GM19395 (cell line): ENCODE results near the gene DYRK1A.

Source experiments
- ATAC-seq: cut with Tn5 transposase; IDR thresholded peaks from one replicate; pipeline ENCODE4 v1.9.1; 2021; ENCODE audit warnings: mild to moderate bottlenecking, moderate library complexity; ENCODE audit not compliant: unreplicated experiment

The DYRK1A gene

DNA sequence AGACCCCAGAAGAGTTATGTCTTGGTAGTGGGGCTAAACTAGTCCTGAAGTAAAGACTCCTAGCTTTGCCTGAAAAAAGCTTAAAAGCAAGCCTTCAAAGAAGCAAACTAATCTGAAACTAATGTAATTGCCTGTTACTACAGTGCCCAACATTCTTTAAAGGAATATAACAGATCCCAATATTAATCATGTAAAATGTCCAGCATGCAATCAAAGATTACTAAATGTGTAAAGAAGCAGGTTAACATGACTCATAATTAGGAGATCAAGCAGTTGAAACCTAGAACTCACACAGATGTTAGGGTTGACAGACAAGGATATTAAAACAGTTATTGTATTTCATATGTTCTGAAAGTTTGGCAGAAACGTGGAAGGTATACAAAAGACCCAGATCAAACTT lies 17.8 kb downstream of the DYRK1A start:
- no peak for ATAC-seq

DNA sequence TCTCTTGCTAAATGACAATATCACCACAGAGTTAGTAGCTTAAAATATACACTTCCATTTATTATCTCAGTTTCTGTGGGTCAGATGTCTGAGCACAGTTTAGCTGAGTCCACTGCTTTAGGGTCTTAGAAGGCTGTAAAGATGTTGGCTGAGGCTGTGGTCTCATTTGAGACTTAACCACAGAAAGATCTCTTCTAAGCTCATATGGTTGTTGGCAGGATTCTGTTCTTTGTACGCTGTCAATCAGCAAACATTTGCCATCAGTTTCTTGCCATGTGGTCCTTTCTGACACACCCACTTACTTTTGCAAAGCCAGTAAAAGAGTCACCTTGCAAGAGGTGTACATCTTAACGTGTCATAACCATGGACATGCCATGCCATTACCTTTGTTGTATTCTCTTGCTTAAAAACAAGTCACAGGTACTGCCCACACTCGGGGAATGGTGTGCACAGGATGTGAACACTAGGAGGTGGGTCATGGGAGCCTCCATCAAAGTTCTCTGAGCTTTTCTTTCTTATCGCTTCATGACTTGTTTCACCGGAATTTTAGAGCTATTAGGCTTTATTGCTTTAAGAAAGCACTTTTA lies 18.7 kb downstream of the DYRK1A start:
- ATAC-seq: no peak

DNA sequence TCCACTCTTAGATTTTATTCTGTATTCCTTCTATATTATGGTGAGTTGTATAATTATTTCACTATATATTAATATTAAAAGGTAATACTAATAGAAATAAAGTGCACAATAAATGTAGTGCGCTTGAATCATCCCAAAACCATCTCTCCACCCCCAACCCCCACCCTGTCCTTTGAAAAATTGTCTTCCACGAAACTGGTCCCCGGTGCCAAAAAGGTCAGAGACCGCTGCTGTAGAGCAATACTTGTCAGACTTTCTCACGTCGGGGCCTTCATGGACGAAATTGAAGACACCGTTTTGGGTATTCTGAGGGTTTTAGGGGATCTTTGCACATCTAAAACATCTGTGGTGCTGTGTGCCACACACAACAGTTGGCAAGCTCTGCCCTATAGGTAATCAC lies 19.6 kb downstream of the DYRK1A start:
- no peak for ATAC-seq

DNA sequence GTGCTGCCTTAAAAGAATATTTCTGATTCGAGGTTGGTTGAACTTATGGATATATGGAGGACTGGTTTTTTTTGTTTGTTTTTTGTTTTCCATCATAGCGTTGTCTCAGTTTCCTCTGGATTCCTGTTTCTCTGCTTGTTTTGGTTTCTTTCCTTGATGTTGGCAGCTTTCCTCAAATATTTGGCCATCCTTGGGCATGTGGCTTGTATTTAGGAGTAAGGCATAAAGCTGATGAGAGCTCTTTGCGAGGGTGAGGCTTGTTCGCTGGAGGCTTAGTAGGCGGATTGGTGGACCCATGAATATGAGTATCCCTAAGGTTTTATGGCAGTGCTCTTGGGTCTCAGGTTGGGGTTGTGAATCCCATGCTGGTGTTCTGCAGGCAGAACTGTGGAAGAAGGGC lies 22.9 kb downstream of the DYRK1A start:
- no peak for ATAC-seq

DNA sequence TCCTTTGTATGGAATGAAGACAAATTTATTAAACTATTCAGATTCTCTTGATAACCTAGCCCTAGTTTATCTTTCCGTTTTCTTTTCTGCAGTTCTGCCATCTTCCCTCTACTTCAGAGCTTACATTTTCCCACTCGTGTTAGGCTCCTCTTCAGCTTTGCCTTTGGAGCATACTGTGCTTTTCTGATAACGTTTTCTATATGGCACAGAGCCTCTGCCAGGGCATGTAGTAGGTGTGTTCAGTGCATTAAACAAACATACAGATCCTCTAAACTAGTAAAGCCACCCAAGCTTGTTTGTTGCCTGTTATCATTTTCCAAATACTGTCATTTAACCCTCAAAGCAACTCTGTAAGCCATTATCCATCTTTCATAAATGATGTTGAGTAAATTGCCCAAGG lies 25.1 kb downstream of the DYRK1A start:
- no peak for ATAC-seq

DNA sequence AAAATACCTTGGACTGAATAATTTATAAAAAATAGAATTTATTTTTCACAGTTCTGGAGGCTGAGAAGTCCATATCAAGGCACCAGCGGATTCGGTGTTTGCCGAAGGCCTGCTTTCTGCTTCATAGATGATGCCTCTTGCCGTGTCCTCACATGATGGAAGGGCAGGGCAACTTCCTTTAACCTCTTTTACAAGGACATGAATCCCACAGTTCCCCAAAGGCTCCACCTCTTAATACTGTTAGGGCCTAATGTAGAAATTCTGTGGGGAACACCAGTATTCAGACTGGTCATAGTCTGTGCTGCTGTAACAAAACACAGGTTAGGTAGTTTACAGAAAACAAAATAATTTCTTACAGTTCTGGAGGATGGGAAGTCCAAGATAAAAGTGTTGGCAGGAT lies 25.9 kb downstream of the DYRK1A start:
- ATAC-seq: no peak

DNA sequence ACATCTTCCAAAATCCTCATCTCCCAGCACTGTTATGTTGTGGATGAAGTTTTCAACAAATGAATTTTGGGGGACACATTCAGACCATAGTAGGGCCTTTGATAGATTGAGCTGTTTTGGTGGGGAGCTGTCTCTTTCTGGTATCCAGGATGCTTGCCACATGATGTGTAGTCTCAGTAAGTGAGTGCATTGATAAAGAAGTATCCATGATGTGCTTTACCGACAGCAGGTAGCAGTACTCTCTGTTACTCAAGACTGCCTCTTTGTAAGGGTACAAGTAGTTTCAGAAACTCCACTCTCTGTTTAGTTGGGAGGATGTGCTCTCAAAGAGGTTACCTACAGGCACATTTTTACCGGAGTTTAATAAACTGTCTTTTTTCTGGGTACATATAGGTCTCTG lies 26.5 kb downstream of the DYRK1A start:
- no peak for ATAC-seq

DNA sequence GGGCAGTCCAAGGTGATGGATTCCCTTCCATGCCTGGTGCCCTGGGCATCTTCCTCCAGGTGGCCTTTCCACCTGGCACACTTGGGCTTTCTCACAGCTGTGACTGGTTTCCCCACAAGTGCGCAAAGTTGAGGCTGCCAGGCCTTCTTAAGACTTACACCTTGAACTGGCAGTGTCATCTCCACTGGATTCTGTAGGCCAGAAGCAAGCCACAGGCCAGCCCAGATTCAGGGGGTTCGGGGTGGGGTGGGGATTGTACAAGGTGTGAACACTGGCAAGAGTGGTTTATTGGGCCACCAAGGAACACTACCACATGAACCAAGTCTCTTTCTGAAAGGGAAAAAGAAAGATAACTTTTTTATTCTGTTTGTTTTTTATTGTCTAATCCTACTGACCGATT lies 27.2 kb downstream of the DYRK1A start:
- ATAC-seq: no peak

DNA sequence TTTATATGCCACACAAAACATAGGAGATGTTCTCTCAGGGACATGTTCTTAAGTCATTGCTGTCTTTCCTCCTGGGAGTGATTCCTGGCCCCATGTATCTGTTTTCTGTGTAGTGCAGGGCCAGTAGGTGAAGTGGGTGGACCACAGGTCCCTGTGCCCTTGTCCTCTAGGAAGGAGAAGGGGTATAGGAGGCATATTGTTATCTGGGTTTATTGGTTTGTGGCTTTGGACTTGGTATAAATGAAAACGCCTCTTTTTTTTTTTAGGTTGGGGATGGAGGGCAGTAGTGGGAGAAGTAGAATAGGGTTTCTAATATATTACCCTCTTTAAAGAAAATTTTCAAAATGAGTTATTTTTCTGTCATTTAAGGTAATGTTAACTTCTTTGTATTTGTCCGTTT lies 29.4 kb downstream of the DYRK1A start:
- no peak for ATAC-seq

DNA sequence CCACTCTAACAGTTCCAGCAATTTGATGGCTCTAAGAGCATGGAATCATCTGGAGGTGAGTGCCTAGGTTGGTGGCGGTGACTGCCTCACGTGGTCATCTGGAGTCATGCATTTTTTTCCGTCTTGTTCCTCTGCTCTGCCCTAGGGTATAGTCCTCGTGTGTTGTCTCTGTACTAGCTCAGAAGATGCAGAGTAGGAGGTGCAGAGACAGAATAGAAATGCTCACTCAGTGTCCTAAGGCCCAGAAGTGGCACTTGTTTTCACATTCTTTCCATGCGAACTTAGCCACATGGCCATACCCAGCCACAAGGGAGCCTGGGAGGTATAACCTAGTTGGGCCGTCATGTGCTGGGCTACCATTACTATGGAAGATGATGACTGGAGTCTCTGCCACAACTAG lies 30.3 kb downstream of the DYRK1A start:
- ATAC-seq: no peak

DNA sequence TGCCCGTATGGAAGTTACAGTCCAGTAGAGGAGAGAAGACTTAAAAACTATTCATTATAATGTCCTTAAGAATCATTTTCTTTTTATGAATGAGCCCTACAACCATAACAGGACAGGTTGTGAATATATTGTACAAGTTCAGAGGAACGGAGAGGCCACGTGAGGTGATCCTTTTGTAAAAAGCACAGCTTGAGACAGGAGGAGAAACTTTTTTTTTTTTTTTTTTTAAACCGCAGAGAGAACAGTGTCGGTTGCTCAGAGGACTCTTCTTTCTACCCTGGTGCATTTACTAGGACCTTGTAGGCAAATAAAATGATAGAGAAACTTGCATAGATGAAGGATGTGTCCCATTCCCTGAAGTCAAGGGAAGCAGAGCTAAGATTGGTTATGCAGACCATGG lies 32.1 kb downstream of the DYRK1A start:
- ATAC-seq: no peak

DNA sequence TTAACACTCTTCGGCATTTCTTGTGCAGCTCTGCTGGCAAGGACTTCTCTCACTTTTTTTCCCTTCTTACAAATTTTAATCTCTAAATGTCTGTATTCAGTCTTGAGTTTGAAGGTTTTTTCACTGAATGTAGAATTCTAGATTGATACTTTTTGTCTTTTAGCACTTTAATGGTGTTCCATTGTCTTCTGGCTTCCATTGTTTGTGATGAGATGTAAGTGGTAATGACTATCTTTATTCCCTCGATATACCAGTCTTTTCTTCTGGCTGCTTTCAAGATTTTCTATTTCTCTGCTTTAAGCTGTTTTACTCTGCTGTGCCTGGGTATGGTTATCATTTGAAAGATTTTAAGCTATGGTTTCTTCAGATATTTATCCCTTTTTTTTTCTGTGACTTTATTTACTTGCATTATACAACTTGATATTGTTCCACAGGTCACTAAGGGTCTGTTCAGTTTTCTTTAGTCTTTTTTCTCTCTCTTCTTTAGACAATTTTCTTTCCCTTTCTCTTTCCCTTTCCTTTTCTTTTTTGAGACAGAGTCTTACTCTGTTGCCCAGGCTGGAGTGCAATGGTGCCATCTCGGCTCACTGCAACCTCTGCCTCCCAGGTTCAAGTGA lies 35.8 kb downstream of the DYRK1A start:
- no peak for ATAC-seq

DNA sequence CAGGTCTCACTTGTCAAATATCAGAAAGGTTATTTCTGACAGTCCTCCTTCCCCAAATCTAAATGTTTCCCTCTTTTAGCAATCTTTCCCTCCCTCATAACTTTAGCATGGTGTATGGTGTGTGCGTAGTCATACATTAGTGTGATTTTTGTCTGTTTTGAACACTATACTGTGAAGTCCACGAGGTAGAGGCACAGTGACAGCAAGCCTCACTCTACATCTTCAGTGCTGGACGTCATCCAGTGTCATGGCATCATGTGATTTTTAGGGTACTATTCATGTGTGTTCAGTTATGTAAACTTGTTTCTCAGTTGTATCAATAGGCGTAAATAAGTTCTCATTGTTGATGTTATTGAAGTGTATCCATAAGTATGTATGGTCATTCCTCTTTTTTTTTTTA lies 39.1 kb downstream of the DYRK1A start:
- no peak for ATAC-seq

DNA sequence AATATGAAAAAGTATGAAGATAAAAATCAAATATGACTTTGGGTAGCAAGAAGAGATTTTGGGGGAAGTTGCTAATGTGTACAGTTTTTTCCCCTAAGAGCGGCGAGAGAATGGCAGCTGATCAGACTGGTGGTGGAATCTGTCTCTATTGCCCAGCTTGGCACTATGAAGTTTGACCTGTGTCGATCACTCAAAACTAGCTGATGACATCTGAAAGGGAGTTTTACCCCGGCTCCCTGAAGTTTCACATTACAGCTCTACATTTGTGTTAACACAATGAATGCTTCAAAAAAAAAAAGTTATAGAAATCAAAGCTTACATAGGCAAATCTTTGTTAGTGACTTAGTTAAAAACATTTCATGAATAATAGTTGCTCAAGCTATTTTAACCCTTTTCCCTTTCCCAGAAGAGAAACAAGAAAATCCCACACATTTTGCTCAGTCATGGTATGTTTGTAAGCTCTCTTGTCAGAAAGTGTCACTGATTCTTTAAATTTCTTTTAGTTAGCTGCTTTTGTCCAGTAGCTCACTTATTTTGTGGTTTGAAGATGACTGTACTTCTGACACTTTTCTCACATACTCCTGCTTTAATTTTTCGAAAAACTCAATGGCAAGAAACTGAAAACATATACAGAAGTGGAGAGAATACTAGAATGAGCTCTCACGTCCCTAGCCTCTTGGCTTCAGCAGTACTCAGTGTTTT lies 41.3 kb downstream of the DYRK1A start:
- peak; percentile 51 for ATAC-seq

DNA sequence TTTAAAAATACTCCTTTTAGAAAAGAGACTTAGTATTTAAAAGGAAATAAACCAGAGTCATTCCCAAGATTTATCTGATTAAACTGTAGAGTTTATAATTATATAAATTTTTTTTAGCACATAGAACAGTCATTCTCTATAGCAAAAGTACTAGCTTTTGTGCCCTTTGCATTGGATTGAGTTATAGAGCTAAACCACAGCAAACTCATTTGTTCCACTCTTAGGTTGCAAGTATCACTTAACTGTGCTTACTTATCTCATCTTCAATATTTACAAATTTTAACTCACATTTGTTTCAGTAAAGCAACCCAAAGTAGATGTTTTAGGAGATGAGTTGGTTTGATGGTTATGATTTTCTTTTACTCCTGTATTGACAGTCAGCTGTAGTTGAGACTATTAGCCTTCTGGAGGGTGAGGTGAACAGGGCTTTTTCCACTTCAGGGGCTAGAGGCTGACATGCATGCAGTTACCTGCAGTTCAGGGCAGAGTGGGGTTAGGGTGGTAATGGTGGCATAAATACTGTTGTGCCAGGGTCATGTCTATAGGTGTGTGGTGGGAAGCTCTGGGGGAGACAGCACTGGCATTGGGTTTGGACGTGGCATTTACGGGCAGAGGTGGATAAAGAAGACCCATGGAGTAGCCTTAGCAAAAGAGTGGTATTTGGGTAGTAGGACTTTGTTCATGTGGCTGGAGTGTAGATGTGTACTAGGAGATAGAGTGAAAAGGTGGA lies 42.1 kb downstream of the DYRK1A start:
- no peak for ATAC-seq

DNA sequence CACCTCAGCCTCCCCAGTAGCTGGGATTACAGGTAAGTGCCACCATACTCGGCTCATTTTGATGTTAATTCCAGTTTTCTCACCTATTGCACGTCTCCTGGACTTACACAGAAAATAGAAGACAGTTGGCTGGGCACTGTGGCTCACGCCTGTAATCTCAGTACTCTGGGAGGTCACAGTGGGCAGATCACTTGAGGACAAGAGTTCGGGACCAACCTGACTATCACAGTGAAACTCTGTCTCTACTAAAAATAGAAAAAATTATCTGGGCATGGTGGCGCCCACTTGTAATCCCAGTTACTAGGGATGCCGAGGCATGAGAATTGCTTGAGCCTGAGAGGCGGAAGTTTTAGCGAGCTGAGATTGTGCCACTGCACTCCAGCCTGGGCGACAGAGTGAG lies 44.1 kb downstream of the DYRK1A start:
- ATAC-seq: no peak

DNA sequence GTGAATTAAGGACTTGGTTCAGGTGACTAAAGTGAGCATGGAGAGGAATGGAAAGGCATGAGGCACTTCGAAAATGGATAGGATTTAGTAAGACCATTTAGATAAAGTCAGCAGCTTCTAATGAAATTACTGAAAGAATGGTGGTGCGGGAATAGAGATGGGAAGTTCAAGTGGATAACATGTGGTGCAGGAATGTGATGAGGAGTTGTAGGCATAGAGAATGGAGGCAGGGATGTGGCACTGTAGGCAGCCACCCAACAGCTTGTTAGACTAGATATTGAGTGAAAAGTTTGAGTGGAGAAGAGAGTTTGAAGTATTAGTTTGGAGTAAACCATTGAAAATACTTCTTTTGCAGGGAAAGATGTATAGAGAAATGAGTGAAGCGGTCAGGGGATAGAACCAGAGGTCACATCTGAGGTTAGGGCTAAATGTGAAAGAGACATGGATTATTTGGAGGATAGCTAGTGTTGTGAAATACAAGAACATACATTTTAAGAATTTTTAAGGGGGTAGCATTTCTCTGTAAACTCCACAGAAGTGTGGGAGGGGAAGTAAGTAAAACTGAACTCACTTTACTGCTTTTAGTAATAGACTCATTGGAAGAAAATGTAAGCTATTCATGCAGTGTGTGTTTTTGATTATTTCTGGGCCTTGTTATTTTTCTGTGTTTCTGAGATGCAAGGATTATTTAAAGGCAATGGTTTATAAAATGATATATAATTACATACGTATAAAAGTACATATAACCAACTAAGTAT lies 46.2 kb downstream of the DYRK1A start:
- ATAC-seq: no peak

DNA sequence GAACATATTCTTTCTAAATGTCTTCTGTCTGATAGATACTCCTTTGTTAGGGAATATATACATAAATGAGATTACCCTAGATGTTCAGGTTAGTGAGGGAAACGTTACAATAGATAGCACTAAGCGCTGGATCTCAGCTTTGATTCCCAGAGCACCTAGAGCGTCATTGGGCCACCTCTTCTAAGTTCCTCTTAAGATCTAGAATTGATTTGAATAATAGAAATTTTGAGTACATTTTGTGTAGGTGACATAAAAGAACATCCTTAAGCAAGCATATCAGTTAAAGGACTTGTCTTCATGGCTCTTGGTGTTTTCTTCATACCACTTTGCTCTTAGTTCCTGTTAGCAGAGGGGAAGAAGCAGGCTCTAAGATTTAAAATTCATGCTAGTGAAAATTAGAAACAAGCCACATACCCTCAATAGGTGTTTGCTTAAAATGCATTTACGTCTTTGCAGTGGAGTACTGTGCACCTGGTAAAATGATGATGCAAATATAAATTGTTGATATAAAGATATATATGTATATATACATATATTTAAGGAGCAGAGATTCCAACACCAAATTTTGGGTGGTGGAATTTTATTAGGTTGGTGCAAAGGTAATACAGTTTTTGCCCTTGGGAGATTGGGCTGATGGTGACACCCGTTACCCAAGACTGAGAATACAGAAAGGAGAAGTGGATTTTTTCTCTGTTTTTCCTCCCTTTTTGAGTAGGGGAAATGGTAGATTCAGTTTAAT lies 47.1 kb downstream of the DYRK1A start:
- ATAC-seq: no peak

DNA sequence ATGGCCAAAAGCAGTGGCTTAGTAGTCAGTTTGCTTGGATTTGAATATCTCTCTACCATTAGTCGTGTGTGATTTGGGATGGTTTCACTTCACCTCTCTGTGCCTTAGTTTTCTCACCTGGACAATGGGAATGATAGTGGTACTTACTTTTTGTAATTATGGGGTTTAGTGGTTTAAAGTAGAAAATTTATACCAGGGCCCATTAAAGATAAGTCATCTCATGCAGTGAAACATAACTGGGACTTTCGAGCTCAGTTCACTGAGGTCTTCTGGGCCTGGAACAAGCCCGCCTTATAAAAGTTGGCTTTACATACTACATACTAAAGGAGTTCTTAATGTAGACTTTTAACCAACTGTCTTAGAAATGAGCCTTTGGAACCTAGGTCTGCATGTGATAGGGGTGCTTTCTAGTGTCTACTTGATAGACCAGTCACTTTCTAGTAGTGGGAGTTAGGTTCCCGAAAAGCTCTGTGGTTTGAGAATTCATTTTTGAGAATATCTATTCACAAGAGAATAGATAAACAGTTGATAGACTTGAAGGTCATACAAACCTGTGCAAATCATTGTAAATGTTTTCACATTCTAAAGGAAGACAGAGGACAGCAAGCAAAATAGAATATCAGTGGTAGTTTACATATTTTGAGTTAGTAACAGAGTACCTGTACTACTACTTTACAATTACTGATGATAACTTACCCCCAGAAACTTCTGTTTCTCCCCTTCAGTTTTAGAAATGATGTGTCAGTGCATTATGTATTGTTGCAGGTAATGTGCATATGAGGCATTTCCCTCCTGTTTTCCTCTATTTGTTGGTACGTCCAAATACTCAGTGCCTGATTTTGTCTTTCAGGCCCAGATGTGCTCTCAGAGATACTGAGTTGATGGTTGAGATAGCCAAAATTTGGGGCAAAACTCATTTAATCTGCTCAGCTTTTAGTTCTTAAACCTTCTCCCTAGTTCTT lies 48.0 kb downstream of the DYRK1A start:
- ATAC-seq: no peak
